Astrocyte (in vitro differentiated cells and primary cell): ENCODE measurements around the gene ACOT7. TPM values are rescaled to one million over a fixed set of nuclear protein-coding genes. Genes with fewer than 3 reads are reported as not detected.

Source experiments
- DNase-seq: peaks from one replicate; pipeline ENCODE4 v3.0.0-alpha.2; 2010; ENCODE audit warnings: low read depth
- FAIRE-seq: peaks from 2 replicates; lab custom pipeline; 2011; peaks lifted over from hg19 to GRCh38; lab: Jason Lieb, UNC
- H2AFZ ChIP-seq: 2 replicates; pipeline ENCODE4 v1.6.0; 2012; ENCODE audit warnings: low read depth, low read length, inconsistent platforms
- H3K27ac ChIP-seq: 2 replicates; pipeline ENCODE4 v1.5.1; 2011; ENCODE audit warnings: low read depth, low read length, inconsistent platforms
- H3K27me3 ChIP-seq: 2 replicates; pipeline ENCODE4 v1.6.0; 2011; ENCODE audit warnings: low read length, inconsistent platforms; ENCODE audit not compliant: insufficient read depth
- H3K36me3 ChIP-seq: 2 replicates; pipeline ENCODE4 v1.5.1; 2011; ENCODE audit warnings: low read length, inconsistent platforms; ENCODE audit not compliant: insufficient read depth
- H3K4me1 ChIP-seq: 2 replicates; pipeline ENCODE4 v1.5.1; 2011; ENCODE audit warnings: low read length, inconsistent platforms; ENCODE audit not compliant: insufficient read depth
- H3K4me2 ChIP-seq: 2 replicates; pipeline ENCODE4 v1.6.0; 2012; ENCODE audit warnings: low read length, inconsistent platforms
- H3K4me3 ChIP-seq: 2 replicates; pipeline ENCODE4 v1.5.1; 2011; ENCODE audit warnings: low read depth, mild to moderate bottlenecking, low read length, inconsistent platforms; ENCODE audit not compliant: insufficient read depth
- H3K79me2 ChIP-seq: 2 replicates; pipeline ENCODE4 v1.6.0; 2012; ENCODE audit warnings: mild to moderate bottlenecking, low read length, inconsistent platforms; ENCODE audit not compliant: insufficient read depth
- H3K9ac ChIP-seq: 2 replicates; pipeline ENCODE4 v1.6.0; 2012; ENCODE audit warnings: mild to moderate bottlenecking, low read length, inconsistent platforms
- H3K9me3 ChIP-seq: 2 replicates; pipeline ENCODE4 v1.5.1; 2012; ENCODE audit warnings: low read depth, mild to moderate bottlenecking, low read length, inconsistent platforms; ENCODE audit not compliant: insufficient read depth
- H4K20me1 ChIP-seq: 2 replicates; pipeline ENCODE4 v1.6.0; 2012; ENCODE audit warnings: low read length, inconsistent platforms; ENCODE audit not compliant: insufficient read depth
- H3K27ac Mint-ChIP-seq: one replicate; pipeline ENCODE4 v1.8.0; 2021; ENCODE audit warnings: mild to moderate bottlenecking, mixed read lengths; ENCODE audit not compliant: unreplicated experiment
- H3K27me3 Mint-ChIP-seq: one replicate; pipeline ENCODE4 v1.8.0; 2021; ENCODE audit warnings: low read depth, mixed read lengths; ENCODE audit not compliant: unreplicated experiment
- H3K36me3 Mint-ChIP-seq: one replicate; pipeline ENCODE4 v1.8.0; 2021; ENCODE audit warnings: low read depth, mixed read lengths; ENCODE audit not compliant: unreplicated experiment
- H3K4me1 Mint-ChIP-seq: one replicate; pipeline ENCODE4 v1.8.0; 2021; ENCODE audit warnings: low read depth, mixed read lengths; ENCODE audit not compliant: unreplicated experiment
- H3K4me3 Mint-ChIP-seq: one replicate; pipeline ENCODE4 v1.8.0; 2021; ENCODE audit warnings: mild to moderate bottlenecking, moderate library complexity, mixed read lengths; ENCODE audit not compliant: unreplicated experiment
- H3K9me3 Mint-ChIP-seq: one replicate; pipeline ENCODE4 v1.8.0; 2021; ENCODE audit warnings: mild to moderate bottlenecking, mixed read lengths; ENCODE audit not compliant: unreplicated experiment
- EZH2 ChIP-seq: IDR thresholded peaks from 2 replicates; pipeline ENCODE4 v1.6.1; 2012; ENCODE audit warnings: mild to moderate bottlenecking, low read length, inconsistent platforms; ENCODE audit not compliant: insufficient read depth
- total RNA-seq: library from RNA; stranded (reverse); gene quantifications from 2 replicates; pipeline ENCODE4 v1.2.1, GENCODE V29; 2021
- TF ChIP-seq, protein P1 (sequence below): IDR thresholded peaks from 2 replicates; pipeline ENCODE4 v1.5.1; 2011; ENCODE audit warnings: low read depth, mild to moderate bottlenecking, inconsistent platforms, low read length, moderate library complexity; ENCODE audit not compliant: insufficient read depth

Gene ACOT7
- total RNA-seq, 1 donor from 2014 or later = 91.1 TPM

DNA sequence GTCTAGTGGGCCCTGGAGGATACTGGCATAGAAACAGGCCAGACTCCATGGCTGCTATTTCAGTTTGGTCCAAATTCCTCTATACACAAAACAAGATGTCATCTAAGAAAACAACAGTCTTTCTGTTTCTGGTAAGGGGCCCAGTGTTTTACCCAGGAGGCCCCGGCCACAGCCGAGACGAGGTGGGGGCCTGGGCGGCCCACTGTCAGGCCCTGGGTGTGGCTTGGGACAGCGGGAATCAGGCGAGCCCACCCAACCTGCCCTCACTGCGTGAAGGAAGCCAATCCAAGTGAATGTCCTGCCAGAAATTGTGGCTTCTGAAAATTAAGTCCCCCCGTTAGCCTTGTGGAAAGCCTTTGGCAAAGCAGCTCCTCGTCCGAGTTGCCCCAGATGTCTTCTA, 101.5 kb downstream of the ACOT7 start:
- Histone ChIP-seq H3K79me2 (no peaks in the 10 kb centered on the region), H3K4me1 (no peaks in the 10 kb centered on the region), H3K27me3 (no peaks in the 10 kb centered on the region), H3K9me3 (no peaks in the 10 kb centered on the region), H2AFZ (no peak overlapping the region), H3K4me2 (no peak overlapping the region), H4K20me1 (peaks cover 15% of the 10 kb centered on the region), H3K36me3 (peaks cover 2% of the 10 kb centered on the region), H3K27ac (no peak overlapping the region), H3K4me3 (no peak overlapping the region), H3K9ac (no peak overlapping the region)
- H3K27ac Mint-ChIP-seq = no peak overlapping the region
- H3K27me3 Mint-ChIP-seq = no peaks in the 10 kb centered on the region
- no peak overlapping the region for H3K4me3 Mint-ChIP-seq
- DNase-seq (no peak), FAIRE-seq (no peak)
- peaks cover 16% of the 10 kb centered on the region for H3K36me3 Mint-ChIP-seq
- TF ChIP-seq EZH2 = no peak
- TF ChIP-seq, protein P1, sequence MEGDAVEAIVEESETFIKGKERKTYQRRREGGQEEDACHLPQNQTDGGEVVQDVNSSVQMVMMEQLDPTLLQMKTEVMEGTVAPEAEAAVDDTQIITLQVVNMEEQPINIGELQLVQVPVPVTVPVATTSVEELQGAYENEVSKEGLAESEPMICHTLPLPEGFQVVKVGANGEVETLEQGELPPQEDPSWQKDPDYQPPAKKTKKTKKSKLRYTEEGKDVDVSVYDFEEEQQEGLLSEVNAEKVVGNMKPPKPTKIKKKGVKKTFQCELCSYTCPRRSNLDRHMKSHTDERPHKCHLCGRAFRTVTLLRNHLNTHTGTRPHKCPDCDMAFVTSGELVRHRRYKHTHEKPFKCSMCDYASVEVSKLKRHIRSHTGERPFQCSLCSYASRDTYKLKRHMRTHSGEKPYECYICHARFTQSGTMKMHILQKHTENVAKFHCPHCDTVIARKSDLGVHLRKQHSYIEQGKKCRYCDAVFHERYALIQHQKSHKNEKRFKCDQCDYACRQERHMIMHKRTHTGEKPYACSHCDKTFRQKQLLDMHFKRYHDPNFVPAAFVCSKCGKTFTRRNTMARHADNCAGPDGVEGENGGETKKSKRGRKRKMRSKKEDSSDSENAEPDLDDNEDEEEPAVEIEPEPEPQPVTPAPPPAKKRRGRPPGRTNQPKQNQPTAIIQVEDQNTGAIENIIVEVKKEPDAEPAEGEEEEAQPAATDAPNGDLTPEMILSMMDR = no peak
- H3K9me3 Mint-ChIP-seq = no peaks in the 10 kb centered on the region
- H3K4me1 Mint-ChIP-seq = no peaks in the 10 kb centered on the region

DNA sequence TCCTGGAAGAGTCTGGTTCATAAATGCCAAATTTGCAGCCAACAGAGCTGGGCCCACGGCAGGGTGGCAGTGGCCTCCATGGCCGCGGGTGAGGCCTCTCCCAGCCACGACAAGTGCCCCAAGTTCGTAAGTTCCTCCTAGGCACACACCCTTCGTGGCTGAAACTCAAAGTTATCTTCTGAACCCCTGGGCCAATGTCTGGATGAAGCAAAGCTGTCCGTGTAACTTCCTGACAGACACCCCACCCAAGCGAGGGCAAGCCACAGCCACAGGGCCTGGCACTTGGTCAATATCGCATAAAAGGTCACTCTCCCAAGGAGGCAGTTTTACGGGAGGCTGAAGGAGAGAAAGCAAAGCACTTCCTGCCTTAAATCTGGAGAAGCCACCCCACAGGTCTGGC, 104.9 kb downstream of the ACOT7 start:
- Mint-ChIP-seq H3K36me3 (peaks cover 17% of the 10 kb centered on the region), H3K27ac (no peak overlapping the region), H3K27me3 (no peaks in the 10 kb centered on the region), H3K4me3 (no peak overlapping the region), H3K9me3 (no peaks in the 10 kb centered on the region), H3K4me1 (no peaks in the 10 kb centered on the region)
- no peak for DNase-seq
- TF ChIP-seq, protein P1 = no peak
- TF ChIP-seq EZH2 = no peak
- Histone ChIP-seq H3K27ac (no peak overlapping the region), H3K4me2 (no peak overlapping the region), H3K4me3 (no peak overlapping the region), H3K4me1 (no peaks in the 10 kb centered on the region), H3K36me3 (peaks cover 2% of the 10 kb centered on the region), H4K20me1 (peaks cover 9% of the 10 kb centered on the region), H3K9me3 (no peaks in the 10 kb centered on the region), H3K79me2 (no peaks in the 10 kb centered on the region), H3K9ac (no peak overlapping the region), H3K27me3 (no peaks in the 10 kb centered on the region), H2AFZ (no peak overlapping the region)
- no peak for FAIRE-seq

DNA sequence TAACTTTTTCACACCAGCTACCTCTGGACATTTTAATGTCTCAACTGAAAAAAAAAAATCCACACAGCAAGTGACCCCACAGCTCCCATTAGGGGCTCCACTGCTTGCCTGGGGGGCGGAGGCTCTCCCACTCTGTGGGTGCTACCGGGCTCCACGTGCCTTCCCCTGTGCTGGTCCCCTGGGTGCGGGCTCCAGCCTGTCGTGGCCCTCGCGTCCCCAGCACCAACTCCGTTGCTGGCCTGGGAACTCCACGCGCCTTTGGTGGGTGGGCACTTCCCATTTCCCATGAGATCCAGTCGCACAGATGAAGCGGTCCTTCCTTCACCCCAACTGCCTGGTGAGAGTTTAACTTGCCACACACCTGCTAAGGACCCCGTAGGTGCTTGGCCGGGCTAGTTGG, 105.5 kb downstream of the ACOT7 start:
- Histone ChIP-seq H3K4me2 (no peak overlapping the region), H3K4me3 (no peak overlapping the region), H3K27me3 (no peaks in the 10 kb centered on the region), H2AFZ (no peak overlapping the region), H3K9me3 (no peaks in the 10 kb centered on the region), H3K36me3 (no peaks in the 10 kb centered on the region), H3K4me1 (no peaks in the 10 kb centered on the region), H3K79me2 (no peaks in the 10 kb centered on the region), H4K20me1 (peaks cover 10% of the 10 kb centered on the region), H3K9ac (no peak overlapping the region), H3K27ac (no peak overlapping the region)
- H3K27ac Mint-ChIP-seq = no peak overlapping the region
- no peak overlapping the region for H3K4me3 Mint-ChIP-seq
- TF ChIP-seq EZH2 = no peak
- TF ChIP-seq, protein P1 = no peak
- FAIRE-seq (no peak), DNase-seq (no peak)
- no peaks in the 10 kb centered on the region for H3K9me3 Mint-ChIP-seq
- no peaks in the 10 kb centered on the region for H3K4me1 Mint-ChIP-seq
- peaks cover 11% of the 10 kb centered on the region for H3K36me3 Mint-ChIP-seq
- H3K27me3 Mint-ChIP-seq = no peaks in the 10 kb centered on the region
